ENCODE results near the gene WDR53.

The WDR53 gene

GRCh38 chr3:196506687-196507086, 61.7 kb downstream of the WDR53 start:
- H3K9me3 Mint-ChIP-seq: no peaks in the 10 kb centered on the region
- H3K4me1 Mint-ChIP-seq (ENCODE audit: low read depth in 2 of 2): peaks cover 14 to 16% of the 10 kb centered on the region in 2 donors
- ATAC-seq (replicated peaks) (no peak), DNase-seq (no peak)
- H3K36me3 Mint-ChIP-seq (ENCODE audit: insufficient read depth): peaks cover 27% of the 10 kb centered on the region
- peaks cover 0 to under 1% of the 10 kb centered on the region in 2 donors for H3K27me3 Mint-ChIP-seq
- H3K4me3 Mint-ChIP-seq: no peak overlapping the region
- H3K27ac Mint-ChIP-seq: no peak overlapping the region

DNA sequence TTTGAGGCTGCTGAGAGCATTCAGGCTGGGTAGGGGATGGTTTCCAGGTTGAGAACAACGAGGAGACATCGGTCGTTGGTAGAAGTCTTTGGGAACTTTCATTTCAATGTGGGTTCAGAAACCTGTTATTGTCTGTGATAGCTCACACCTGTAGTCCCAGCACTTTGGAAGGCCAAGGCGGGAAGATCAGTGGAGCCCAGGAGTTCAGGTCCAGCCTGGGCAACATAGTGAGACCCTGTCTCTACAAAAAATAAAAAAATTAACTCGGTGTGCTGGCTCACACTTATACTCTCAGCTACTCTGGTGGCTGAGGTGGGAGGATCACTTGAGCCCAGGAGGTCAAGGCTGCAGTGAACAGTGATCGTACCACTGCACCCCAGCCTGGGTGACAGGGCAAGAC, 63.8 kb downstream of the WDR53 start:
- no peak for ATAC-seq (replicated peaks)
- Mint-ChIP-seq H3K9me3 (no peaks in the 10 kb centered on the region), H3K4me1 (ENCODE audit: low read depth in 2 of 2) (peaks cover 30 to 34% of the 10 kb centered on the region in 2 donors), H3K4me3 (peak overlapping the region; percentile 99 to 100), H3K27ac (peak overlapping the region in 1 of 2 donors; percentile 96), H3K36me3 (ENCODE audit: insufficient read depth) (peaks cover 36% of the 10 kb centered on the region), H3K27me3 (no peaks in the 10 kb centered on the region)
- DNase-seq: no peak
